Colonic mucosa (tissue), 4 donors: ENCODE measurements around the gene FLT1. TPM values are rescaled to one million over a fixed set of nuclear protein-coding genes. Genes with fewer than 3 reads are reported as not detected.
A peak's percentile ranks its signal among the peaks of the same experiment; 100 is the strongest.

Experiments
- DNase-seq: peaks from one replicate; pipeline ENCODE4 v3.0.0-alpha.2; 2020
- H3K27ac ChIP-seq: fragments of 200-600 bp; one replicate; pipeline ENCODE4 v1.8.0; 2021
- H3K27me3 ChIP-seq: fragments of 200-600 bp; one replicate; pipeline ENCODE4 v1.8.0; 2021
- H3K36me3 ChIP-seq: fragments of 200-600 bp; one replicate; pipeline ENCODE4 v1.8.0; 2021
- H3K4me1 ChIP-seq: fragments of 200-600 bp; one replicate; pipeline ENCODE4 v1.8.0; 2021; ENCODE audit warnings: mild to moderate bottlenecking
- H3K4me3 ChIP-seq: fragments of 200-600 bp; one replicate; pipeline ENCODE4 v1.8.0; 2021
- H3K9ac ChIP-seq, 2 donors: one replicate each; pipeline ENCODE4 v1.7.0; 2013; ENCODE audit warnings: control low read depth in 2 of 2, low read depth in 2 of 2, low read length in 2 of 2
- H3K9me3 ChIP-seq: fragments of 200-600 bp; one replicate; pipeline ENCODE4 v1.8.0; 2021
- intact Hi-C: fragments of 100-400 bp; cut with DNase I; formaldehyde crosslinking; loops from one replicate; pipeline ENCODE4 v1.14.1; 2022
- total RNA-seq, 2 donors: library from RNA; stranded (reverse); fragmentation: NEBNext Ultra II Directional in 1 of 2; extraction: Animal tissue kit (Norgen Biotek cat#: 25700) in 1 of 2; gene quantifications; one replicate each; pipeline ENCODE4 v1.2.1, GENCODE V29; 2021
- TF ChIP-seq, protein P1 (sequence below): fragments of 200-600 bp; IDR thresholded peaks from one replicate; pipeline ENCODE4 v1.8.0; 2022; ENCODE audit warnings: antibody characterized with exemption, mild to moderate bottlenecking
- donor health status: healthy.
- donor health status: DM: no; HTN: no; CAD: no.
- donor health status: DM: no; HTN: no; CAD: no.

FLT1 gene
- total RNA-seq, 2 donors from 2014 or later = 4.7 to 16.6 TPM

DNA sequence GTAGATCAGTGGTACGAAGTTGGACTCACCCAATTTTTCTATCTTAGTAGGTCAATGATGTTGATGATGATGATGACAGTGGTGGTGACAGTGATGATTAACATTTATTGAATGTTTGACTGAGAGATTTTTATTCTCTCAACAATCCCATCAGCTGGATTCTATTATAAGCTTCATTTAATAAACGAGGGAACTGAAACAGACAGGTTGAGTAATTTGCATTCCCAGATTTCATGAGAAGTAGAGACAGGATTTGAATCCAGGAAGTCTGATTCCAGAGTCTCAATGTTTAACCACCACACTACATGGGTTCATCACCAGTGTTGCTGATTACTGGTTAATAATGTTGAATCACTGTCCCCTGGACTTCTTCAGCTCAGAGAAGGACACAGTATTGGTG, 168.9 kb downstream of the FLT1 start:
- Histone ChIP-seq H3K27me3 (no peaks in the 10 kb centered on the region), H3K4me3 (no peak overlapping the region), H3K36me3 (no peaks in the 10 kb centered on the region), H3K27ac (no peak overlapping the region), H3K9me3 (no peaks in the 10 kb centered on the region), H3K9ac (no peak overlapping the region), H3K4me1 (no peaks in the 10 kb centered on the region)
- TF ChIP-seq, protein P1, sequence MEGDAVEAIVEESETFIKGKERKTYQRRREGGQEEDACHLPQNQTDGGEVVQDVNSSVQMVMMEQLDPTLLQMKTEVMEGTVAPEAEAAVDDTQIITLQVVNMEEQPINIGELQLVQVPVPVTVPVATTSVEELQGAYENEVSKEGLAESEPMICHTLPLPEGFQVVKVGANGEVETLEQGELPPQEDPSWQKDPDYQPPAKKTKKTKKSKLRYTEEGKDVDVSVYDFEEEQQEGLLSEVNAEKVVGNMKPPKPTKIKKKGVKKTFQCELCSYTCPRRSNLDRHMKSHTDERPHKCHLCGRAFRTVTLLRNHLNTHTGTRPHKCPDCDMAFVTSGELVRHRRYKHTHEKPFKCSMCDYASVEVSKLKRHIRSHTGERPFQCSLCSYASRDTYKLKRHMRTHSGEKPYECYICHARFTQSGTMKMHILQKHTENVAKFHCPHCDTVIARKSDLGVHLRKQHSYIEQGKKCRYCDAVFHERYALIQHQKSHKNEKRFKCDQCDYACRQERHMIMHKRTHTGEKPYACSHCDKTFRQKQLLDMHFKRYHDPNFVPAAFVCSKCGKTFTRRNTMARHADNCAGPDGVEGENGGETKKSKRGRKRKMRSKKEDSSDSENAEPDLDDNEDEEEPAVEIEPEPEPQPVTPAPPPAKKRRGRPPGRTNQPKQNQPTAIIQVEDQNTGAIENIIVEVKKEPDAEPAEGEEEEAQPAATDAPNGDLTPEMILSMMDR = no peak
- intact Hi-C loops = no loop called here
- DNase-seq = no peak

DNA sequence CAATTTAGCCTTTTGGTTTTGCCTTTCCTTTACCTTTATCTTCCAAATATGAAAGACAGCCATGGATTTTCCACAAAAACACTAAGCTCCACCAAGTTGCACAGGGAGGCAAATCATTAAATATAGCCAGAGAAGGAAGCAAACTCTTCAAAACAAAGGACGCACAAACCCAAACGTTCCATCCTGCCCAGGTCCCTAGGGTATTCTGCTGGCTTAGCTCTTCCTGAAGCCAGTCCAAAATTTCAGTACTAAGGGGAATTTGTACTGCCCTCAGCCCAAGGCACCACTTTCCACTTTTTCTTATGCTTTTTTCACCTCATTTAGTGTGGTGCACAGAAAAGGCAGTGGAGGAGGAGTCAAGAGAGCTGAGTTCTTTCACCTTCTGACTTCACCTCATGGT, 169.9 kb downstream of the FLT1 start:
- H3K4me1 ChIP-seq = no peaks in the 10 kb centered on the region
- intact Hi-C loops = no loop called here
- H3K9me3 ChIP-seq = no peaks in the 10 kb centered on the region
- no peak overlapping the region for H3K9ac ChIP-seq
- no peaks in the 10 kb centered on the region for H3K27me3 ChIP-seq
- TF ChIP-seq, protein P1 = no peak
- H3K4me3 ChIP-seq = no peak overlapping the region
- no peaks in the 10 kb centered on the region for H3K36me3 ChIP-seq
- H3K27ac ChIP-seq = no peak overlapping the region
- no peak for DNase-seq

DNA sequence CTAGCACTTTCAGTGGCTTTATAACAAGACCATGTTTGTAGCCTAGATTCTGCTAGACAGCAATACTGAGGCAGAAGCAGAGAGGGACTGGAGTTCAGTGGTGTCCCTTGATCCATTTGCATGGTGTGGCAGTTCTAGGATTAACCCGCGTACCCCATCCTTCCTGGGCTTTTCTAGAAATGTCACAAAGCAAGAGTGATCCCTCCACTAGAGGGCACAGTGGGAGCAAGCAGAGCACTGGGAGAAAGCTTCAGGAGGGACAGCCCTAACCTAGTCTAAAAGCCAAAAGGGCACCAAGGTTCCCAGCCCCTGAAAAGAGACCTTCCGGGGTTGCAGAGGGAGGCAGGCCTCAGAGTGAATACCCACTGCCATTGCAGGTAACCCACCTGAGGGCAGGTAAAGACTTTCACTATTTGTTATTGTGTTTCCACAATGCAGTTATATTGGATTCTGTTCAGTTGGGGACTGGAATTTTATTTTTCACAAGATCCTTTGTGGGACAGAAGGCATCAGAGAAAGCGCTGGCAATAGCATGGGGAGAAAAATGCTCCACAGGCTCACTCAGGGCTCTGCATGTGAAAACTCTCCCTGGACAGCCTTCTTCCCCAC, 170.6 kb downstream of the FLT1 start:
- Histone ChIP-seq H3K27ac (no peak overlapping the region), H3K27me3 (no peaks in the 10 kb centered on the region), H3K36me3 (no peaks in the 10 kb centered on the region), H3K9ac (no peak overlapping the region), H3K4me1 (no peaks in the 10 kb centered on the region), H3K9me3 (no peaks in the 10 kb centered on the region), H3K4me3 (no peak overlapping the region)
- TF ChIP-seq, protein P1 = peak; percentile 55
- intact Hi-C loops = loop anchor here (5.0 kb wide), 2 partner anchors 313 to 473 kb away; no protein-coding TSS in a partner anchor
- DNase-seq = peak; percentile 71

DNA sequence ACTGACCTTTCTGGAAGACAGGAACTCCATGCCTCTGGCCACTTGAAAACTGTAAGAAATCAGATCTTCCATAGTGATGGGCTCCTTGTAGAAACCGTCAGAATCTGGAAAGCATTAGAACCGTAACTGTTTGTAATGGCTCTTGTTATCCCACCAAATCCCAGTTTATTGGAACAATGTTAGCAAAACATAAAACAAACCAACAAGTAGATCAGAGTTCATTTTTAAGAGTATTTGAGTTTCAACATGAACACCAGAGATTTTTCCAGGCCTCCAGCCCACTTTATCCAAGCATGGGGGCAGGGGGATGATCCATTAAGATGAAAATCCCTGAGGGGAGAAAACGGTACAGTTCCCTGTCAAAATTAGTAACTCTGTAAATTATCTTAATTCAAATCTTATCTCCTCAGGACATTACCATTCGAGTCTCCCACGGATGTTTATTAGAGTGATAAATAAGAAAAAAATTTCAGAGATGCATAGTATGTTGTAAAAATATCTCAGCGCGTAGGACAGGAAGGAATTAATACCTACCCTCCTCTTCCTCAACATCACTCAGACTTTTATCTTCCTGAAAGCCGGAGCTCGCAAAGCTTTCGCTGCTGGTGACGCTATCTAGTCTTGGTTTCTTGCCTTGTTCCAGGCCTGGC, 172.5 kb downstream of the FLT1 start:
- Histone ChIP-seq H3K9ac (no peak overlapping the region), H3K36me3 (no peaks in the 10 kb centered on the region), H3K27me3 (no peaks in the 10 kb centered on the region), H3K4me3 (no peak overlapping the region), H3K4me1 (no peaks in the 10 kb centered on the region), H3K9me3 (no peaks in the 10 kb centered on the region), H3K27ac (no peak overlapping the region)
- DNase-seq = no peak
- intact Hi-C loops = loop anchor here (5.0 kb wide), 2 partner anchors 315 to 475 kb away; no protein-coding TSS in a partner anchor
- TF ChIP-seq, protein P1 = no peak

DNA sequence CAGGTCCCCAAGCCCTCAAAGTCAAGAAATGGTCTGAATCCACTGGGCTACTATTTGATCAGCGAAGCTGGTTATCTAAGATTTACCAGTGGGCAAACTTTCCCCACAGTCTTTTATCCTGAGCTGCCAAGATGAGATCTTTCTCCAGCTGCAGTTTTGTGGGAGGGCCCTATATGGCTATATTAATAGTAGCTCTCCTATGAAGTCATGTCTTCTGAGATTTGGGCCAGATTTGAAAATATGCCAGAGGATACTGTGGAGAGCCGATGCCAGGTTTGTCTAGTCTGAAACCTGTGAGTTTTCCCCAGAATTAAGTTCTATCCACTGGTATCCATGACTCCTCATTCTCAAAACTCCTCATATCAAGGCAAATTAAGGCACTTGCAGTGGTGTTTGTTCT, 173.2 kb downstream of the FLT1 start:
- H3K27me3 ChIP-seq = no peaks in the 10 kb centered on the region
- H3K27ac ChIP-seq = no peak overlapping the region
- intact Hi-C loops = loop anchor here (5.0 kb wide), 2 partner anchors 316 to 476 kb away; no protein-coding TSS in a partner anchor
- no peaks in the 10 kb centered on the region for H3K4me1 ChIP-seq
- TF ChIP-seq, protein P1 = no peak
- H3K4me3 ChIP-seq = no peak overlapping the region
- H3K9me3 ChIP-seq = no peaks in the 10 kb centered on the region
- no peak for DNase-seq
- H3K9ac ChIP-seq = no peak overlapping the region
- no peaks in the 10 kb centered on the region for H3K36me3 ChIP-seq
